ENCODE measurements around the gene SF3B1.
"Not testable (repeated sequence)": the region's sequence is repeated elsewhere in the genome, so short reads cannot be mapped to it uniquely, and the experiment has no call there.

The SF3B1 gene, protein sequence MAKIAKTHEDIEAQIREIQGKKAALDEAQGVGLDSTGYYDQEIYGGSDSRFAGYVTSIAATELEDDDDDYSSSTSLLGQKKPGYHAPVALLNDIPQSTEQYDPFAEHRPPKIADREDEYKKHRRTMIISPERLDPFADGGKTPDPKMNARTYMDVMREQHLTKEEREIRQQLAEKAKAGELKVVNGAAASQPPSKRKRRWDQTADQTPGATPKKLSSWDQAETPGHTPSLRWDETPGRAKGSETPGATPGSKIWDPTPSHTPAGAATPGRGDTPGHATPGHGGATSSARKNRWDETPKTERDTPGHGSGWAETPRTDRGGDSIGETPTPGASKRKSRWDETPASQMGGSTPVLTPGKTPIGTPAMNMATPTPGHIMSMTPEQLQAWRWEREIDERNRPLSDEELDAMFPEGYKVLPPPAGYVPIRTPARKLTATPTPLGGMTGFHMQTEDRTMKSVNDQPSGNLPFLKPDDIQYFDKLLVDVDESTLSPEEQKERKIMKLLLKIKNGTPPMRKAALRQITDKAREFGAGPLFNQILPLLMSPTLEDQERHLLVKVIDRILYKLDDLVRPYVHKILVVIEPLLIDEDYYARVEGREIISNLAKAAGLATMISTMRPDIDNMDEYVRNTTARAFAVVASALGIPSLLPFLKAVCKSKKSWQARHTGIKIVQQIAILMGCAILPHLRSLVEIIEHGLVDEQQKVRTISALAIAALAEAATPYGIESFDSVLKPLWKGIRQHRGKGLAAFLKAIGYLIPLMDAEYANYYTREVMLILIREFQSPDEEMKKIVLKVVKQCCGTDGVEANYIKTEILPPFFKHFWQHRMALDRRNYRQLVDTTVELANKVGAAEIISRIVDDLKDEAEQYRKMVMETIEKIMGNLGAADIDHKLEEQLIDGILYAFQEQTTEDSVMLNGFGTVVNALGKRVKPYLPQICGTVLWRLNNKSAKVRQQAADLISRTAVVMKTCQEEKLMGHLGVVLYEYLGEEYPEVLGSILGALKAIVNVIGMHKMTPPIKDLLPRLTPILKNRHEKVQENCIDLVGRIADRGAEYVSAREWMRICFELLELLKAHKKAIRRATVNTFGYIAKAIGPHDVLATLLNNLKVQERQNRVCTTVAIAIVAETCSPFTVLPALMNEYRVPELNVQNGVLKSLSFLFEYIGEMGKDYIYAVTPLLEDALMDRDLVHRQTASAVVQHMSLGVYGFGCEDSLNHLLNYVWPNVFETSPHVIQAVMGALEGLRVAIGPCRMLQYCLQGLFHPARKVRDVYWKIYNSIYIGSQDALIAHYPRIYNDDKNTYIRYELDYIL

DNA sequence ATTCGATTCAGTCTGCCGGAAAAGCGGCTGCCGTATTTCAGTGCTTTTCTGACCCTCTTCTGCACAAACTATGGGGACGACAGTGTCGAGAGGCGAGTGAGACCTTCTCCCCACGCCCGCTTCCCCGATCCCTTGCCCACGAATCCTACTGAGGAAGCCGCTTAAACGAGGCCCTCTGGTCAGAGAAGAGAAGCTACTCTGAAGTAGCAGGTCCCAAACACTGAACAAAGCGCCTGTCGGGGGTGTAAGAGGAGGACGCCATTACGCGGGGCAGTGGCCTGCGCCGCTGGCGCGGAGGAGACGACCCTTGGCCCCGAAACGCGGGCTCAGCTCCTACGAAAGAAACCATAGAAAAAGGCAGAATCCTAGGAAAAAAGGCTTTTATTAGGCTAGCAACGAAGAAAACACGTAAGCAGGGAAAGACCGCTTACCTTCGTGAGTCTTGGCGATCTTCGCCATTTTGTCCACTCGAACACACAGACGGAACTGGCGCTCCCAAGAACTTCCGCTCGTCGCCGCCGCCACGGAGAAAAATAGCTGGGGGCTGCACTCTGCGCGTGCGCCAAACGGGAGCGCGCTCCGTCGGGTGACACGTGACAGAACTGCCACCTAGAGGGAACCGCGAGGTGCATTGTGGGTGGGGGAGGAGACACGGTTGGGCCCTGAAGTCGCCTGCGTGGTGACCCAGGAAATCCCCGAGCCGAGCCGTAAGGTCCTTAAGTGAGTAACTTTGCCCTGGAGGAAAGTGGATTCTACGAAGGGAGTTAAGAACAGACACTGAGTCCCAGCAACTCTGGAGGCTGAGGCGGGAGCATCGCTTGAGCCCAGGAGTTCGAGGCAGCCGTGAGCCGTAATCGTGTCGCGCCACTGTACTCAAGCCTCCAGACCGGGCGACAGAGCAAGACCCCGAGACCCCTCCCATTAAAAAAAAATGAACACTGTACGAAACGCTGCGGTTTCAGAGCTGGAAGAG is at the start of gene SF3B1:
Gene SF3B1, minus strand, starts transcription at position 488 of the 973 bp plus-strand sequence. Its CDS starts 29 bp downstream, at position 459.
- FAIRE-seq, result no peak

GRCh38 chr2:197484248-197484647 is 49.4 kb upstream of the SF3B1 start:
- FAIRE-seq, result not testable (repeated sequence)

DNA sequence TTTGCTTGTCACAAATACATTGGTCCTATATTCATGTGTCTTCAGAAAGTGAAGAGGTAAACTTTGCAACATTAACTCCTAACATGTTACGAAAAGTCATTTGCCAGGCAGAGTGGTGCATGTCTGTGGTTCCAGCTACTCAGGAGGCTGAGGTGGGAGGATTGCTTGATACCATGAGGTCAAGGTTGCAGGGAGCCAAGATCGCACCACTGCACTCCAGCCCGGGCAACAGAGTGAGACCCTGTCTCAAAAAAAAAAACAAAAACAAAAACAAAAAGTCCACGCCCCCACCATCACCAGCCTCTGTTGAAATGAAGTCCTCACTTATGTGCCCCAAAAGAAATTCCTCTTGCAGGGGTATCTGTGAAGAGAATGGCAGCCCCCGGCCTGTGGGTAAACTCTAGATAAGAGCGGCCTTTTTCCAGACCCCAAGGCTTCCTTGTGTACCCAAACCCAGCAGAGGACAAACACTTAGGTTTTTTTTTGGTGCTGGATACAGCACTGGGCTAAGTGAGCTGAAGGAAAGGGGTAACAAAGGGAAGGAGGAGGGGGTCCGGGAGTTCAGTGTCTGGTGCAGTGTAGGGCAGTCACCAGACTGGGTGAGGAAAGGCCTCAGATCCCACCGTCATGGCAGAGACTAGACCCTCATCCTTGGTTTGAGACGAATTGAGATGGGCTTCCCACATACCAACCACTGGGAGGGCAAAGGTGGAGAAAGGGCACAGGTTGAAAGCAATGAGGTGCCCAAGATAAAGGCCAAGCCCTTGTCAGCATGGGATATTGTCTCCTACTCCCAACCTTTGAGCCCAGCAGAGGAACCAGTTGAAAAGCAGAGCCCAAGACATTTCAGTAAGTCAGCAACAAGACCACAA is 45.6 kb upstream of the SF3B1 start:
- no peak for FAIRE-seq

GRCh38 chr2:197477797-197478196 is 43.0 kb upstream of the SF3B1 start:
- no peak for FAIRE-seq

GRCh38 chr2:197472166-197472565 is 37.3 kb upstream of the SF3B1 start:
- FAIRE-seq, result no peak

GRCh38 chr2:197464175-197464574 is 29.3 kb upstream of the SF3B1 start:
- no peak for FAIRE-seq

- FAIRE-seq, result peak; percentile 10
These were observed 26.2 kb upstream of the SF3B1 start for GRCh38 chr2:197461057-197461456.

GRCh38 chr2:197460649-197461048 is 25.8 kb upstream of the SF3B1 start:
- FAIRE-seq, result no peak

DNA sequence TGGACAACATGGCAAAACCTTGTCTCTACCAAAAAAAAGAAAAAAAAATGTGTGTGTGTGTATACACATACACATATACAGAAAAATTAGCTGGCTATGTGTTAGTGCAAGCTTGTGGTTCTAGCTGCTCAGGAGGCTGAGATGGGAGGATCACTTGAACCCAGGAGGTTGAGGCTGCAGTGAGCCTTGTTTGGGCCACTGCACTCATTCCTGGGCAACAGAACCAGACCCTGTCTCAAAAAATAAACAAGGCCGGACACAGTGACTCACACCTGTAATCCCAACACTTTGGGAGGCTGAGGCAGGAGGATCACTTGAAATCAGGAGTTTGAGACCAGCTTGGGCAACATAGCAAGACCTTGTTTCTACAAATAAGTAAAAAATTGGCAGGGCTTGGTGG is 20.6 kb upstream of the SF3B1 start:
- no peak for FAIRE-seq

DNA sequence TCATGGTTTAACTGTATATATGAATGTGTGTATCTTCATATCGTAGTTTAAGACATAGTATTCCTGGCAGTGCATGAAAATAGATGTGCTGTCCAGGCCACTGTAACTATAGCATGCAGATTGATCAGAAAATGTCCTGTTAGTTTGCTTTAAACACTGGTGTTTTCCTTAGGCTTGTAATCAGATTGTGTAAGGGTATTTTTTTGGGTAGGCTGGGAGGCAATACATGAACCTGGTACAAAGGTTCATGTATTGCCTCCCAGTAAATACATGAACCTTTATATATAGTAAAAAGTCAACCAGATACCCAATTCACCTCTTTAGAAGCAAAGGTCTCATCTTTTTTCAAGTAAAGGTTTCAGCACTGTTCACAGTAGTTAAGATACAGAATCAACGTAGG is 20.1 kb upstream of the SF3B1 start:
- FAIRE-seq, result no peak

- FAIRE-seq, result no peak
These were observed 19.1 kb upstream of the SF3B1 start for GRCh38 chr2:197453914-197454398.

GRCh38 chr2:197453123-197453913 is 18.5 kb upstream of the SF3B1 start, which contains the start of gene COQ10B:
Gene COQ10B, plus strand, starts transcription at chr2:197453552. Its CDS starts 9 bp downstream, at chr2:197453561.
- FAIRE-seq, result no peak

GRCh38 chr2:197452754-197453122 is 17.9 kb upstream of the SF3B1 start:
- no peak for FAIRE-seq

DNA sequence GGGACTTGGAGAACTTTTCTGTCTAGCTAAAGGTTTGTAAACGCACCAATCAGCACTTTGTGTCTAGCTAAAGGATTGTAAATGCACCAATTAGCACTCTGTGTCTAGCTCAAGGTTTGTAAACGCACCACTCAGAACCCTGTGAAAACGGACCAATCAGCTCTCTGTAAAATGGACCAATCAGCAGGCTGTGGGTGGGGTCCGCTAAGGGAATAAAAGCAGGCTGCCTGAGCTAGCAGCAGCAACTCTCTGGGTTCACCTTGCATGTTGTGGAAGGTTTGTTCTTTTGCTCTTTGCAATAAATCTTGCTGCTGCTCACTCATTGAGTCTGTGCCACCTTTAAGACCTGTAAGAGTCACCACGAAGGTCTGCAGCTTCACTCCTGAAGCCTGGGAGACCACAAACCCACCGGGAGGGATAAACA is 16.1 kb upstream of the SF3B1 start:
- not testable (repeated sequence) for FAIRE-seq

DNA sequence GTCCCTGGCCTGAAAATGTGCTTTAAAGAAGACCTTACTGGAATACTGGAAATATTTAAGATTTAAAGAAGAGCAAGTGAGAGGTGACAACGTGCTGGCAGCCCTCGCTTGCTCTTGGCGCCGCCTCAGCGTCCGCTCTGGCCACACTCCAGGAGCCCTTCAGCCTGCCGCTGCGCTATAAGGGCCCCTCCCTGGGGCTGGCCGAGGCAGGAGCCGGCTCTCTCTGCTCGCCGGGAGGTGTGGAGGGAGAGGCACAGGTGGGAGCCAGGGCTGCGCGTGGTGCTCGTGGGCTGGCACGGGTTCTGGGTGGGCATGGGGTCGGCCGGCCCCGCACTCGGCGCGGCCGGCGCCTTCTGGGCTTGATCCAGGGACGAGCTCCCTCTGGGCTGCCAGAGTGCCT is 15.6 kb upstream of the SF3B1 start:
- FAIRE-seq, result no peak

GRCh38 chr2:197446844-197447243 is 12.0 kb upstream of the SF3B1 start:
- no peak for FAIRE-seq

DNA sequence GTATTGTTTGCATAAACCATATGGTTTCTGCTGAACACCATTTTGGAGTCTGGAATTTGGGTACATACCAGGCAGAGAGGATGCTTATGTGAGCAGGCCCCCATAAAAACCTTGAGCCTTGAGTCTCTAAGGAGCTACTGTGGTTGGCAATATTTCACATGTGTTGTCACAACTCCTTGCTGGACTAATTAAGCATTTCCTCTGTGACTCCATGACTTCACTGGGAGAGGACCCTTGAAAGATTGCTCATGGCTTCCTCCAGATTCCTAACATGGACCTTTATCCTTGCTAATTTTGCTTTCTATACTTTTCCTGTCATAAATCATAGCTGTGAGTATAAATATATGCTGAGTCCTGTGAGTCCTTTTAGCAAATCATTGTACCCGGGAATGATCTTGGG is 10.9 kb upstream of the SF3B1 start:
- FAIRE-seq, result no peak

DNA sequence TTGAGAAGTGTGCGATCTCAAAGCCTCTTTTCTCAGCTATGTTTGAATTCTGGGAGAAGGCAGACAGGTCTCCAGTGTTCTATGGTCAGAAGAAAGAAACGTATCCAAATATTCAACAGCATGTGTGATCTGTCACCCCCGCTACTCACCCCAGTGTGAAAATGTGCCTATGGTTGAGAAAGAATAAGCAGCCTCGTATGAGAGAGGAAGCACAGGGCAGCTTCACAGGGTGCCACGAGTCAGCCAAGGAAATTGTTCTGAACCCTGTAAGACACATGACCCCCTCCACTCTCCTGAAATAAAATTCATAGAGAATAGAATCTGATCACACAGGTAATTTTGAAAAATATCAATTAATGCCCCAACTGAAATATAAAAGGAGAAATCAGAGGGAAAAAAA is 8.0 kb upstream of the SF3B1 start:
- FAIRE-seq, result no peak

DNA sequence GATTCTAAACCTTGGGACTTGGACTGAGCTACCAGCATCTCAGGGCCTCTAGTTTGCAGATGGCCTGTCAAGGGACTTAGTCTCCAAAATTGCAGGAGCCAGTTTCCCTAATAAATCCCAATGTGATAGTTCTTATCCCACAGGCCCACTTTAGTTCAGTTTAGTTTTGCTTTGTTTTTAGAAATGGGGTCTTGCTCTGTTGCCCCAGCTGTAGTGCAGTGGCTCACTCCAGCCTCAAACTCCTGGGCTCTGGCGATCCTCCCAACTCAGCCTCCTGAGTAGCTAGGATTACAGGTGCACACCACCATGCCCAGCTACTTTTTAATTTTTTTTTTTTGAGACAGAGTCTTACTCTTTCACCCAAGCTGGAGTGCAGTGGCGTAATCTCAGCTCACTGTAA is 2.6 kb upstream of the SF3B1 start:
- FAIRE-seq, result no peak
